HEK293 (cell line): ENCODE data around the gene PAK4.

ENCODE experiments used
- CTCF ChIA-PET: fragments of 350-600 bp; formaldehyde crosslinking; extraction: SDS; loops from one replicate; lab custom pipeline; 2021; ENCODE audit warnings: antibody characterized with exemption; lab: Yijun Ruan, JAX
- POLR2A ChIA-PET: fragments of 300-600 bp; formaldehyde crosslinking; extraction: SDS; loops from one replicate; lab custom pipeline; 2020; ENCODE audit warnings: antibody characterized with exemption, inconsistent platforms; lab: Yijun Ruan, JAX
- H3K27ac ChIP-seq: fragments of 200-500 bp; sonication (Bioruptor generic); 2 replicates; pipeline ENCODE4 v1.5.1; 2014; ENCODE audit warnings: low read depth, low read length, control low read depth, inconsistent platforms; ENCODE audit errors: extremely low read depth
- H3K36me3 ChIP-seq, 2 experiments: fragments of 200-500 bp in 1 of 2; sonication (Bioruptor generic) in 1 of 2; 1 replicate in 1 of 2; 2 replicates in 1 of 2; pipeline ENCODE4 v1.5.1; 2014 to 2017; ENCODE audit warnings: inconsistent platforms in 2 of 2, low read length in 2 of 2; ENCODE audit not compliant: control insufficient read depth in 2 of 2, insufficient read depth in 1 of 2
- H3K4me1 ChIP-seq: fragments of 200-500 bp; sonication (Bioruptor generic); 2 replicates; pipeline ENCODE4 v1.5.1; 2014; ENCODE audit warnings: mild to moderate bottlenecking, low read length, inconsistent platforms; ENCODE audit not compliant: control insufficient read depth, insufficient read depth
- H3K4me3 ChIP-seq: 2 replicates; pipeline ENCODE4 v1.5.1; 2011; ENCODE audit warnings: low read depth, mild to moderate bottlenecking, control low read depth, low read length, moderate library complexity
- H3K9me3 ChIP-seq: fragments of 200-500 bp; sonication (Bioruptor generic); 2 replicates; pipeline ENCODE4 v1.5.1; 2014; ENCODE audit warnings: low read depth, low read length, inconsistent platforms; ENCODE audit not compliant: control insufficient read depth, insufficient read depth
- GLI2 ChIP-seq: fragments of 450-650 bp; formaldehyde crosslinking; IDR thresholded peaks from 2 replicates; pipeline ENCODE4; 2017; ENCODE audit warnings: missing biosample characterization, missing genetic modification characterization, low read depth, borderline replicate concordance
- HOXC10 ChIP-seq: sonication (generic); formaldehyde crosslinking; IDR thresholded peaks from 2 replicates; pipeline ENCODE4 v1.8.1; 2023; ENCODE audit warnings: mild to moderate bottlenecking, missing genetic modification reagents
- KLF7 ChIP-seq: fragments of 450-650 bp; formaldehyde crosslinking; IDR thresholded peaks from 2 replicates; pipeline ENCODE4 v1.5.1; 2016; ENCODE audit warnings: missing biosample characterization, missing genetic modification characterization, borderline replicate concordance
- SCRT2 ChIP-seq: fragments of 450-650 bp; formaldehyde crosslinking; IDR thresholded peaks from 2 replicates; pipeline ENCODE4 v1.5.1; 2016; ENCODE audit warnings: missing biosample characterization, missing genetic modification characterization
- ZNF138 ChIP-seq: fragments of 450-650 bp; formaldehyde crosslinking; IDR thresholded peaks from 2 replicates; pipeline ENCODE4 v1.5.1; 2016; ENCODE audit warnings: missing biosample characterization, missing genetic modification characterization, borderline replicate concordance
- ZNF2 ChIP-seq: fragments of 450-650 bp; formaldehyde crosslinking; IDR thresholded peaks from 2 replicates; pipeline ENCODE4 v1.5.1; 2016; ENCODE audit warnings: missing biosample characterization, missing genetic modification characterization
- ZNF274 ChIP-seq, 2 experiments: fragments of 200-500 bp in 1 of 2; fragments of 450-650 bp in 1 of 2; sonication (Bioruptor generic) in 1 of 2; formaldehyde crosslinking in 1 of 2; IDR thresholded peaks; 2 replicates each; pipeline versions ENCODE4 v1.5.1 to v1.6.1; 2014 to 2016; ENCODE audit warnings: borderline replicate concordance in 1 of 2, inconsistent platforms in 1 of 2, low read length in 1 of 2, missing biosample characterization in 1 of 2, missing genetic modification characterization in 1 of 2
- ZNF473 ChIP-seq: fragments of 450-650 bp; formaldehyde crosslinking; IDR thresholded peaks from 2 replicates; pipeline ENCODE4 v1.5.1; 2017; ENCODE audit warnings: missing biosample characterization, missing genetic modification characterization
- ZNF585B ChIP-seq: fragments of 450-650 bp; formaldehyde crosslinking; IDR thresholded peaks from 2 replicates; pipeline ENCODE4 v1.5.1; 2016; ENCODE audit warnings: missing biosample characterization, missing genetic modification characterization
- ZNF701 ChIP-seq: fragments of 450-650 bp; formaldehyde crosslinking; IDR thresholded peaks from 2 replicates; pipeline ENCODE4 v1.5.1; 2016; ENCODE audit warnings: missing biosample characterization, missing genetic modification characterization
- TF ChIP-seq, protein P1 (sequence below): fragments of 450-650 bp; formaldehyde crosslinking; IDR thresholded peaks from 2 replicates; pipeline ENCODE4 v1.5.1; 2016; ENCODE audit warnings: missing biosample characterization, missing genetic modification characterization
- TF ChIP-seq, protein P2 (sequence below): fragments of 450-650 bp; formaldehyde crosslinking; conservative IDR thresholded peaks from 2 replicates; pipeline ENCODE4 v1.5.1; 2016; ENCODE audit warnings: low read depth, missing biosample characterization, missing genetic modification characterization
- TF ChIP-seq, protein P3 (sequence below): fragments of 450-650 bp; formaldehyde crosslinking; IDR thresholded peaks from 2 replicates; pipeline ENCODE4 v1.5.1; 2016; ENCODE audit warnings: missing biosample characterization, missing genetic modification characterization
- TF ChIP-seq, protein P4 (sequence below): fragments of 450-650 bp; formaldehyde crosslinking; IDR thresholded peaks from 2 replicates; pipeline ENCODE4 v1.5.1; 2016; ENCODE audit warnings: missing biosample characterization, missing genetic modification characterization

The PAK4 gene

DNA sequence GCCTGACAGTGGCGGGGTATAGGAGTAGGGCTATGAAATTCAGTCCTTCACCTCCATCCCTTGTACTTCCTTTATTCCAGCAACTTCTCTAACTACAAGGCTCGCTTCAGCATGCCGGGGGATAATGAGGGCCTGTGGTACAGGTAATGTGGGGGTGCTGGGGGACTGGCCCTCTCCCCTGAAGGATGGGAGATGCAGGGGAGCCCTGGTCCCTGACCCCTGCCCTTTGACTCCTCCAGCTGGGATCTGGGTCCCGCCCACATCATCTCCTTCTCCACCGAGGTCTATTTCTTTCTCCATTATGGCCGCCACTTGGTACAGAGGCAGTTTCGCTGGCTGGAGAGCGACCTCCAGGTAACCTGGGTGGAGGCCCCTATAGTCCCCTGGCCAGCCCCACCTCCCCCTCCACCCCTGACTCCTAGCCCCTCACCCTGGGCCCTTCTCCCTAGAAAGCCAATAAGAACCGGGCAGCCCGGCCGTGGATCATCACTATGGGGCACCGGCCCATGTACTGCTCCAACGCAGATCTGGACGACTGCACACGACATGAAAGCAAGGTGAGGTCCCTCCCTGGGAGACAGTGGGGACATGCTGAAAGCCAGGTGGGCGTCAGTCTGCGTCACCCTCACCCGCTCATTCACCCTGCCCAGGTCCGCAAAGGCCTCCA lies 25.0 kb upstream of the PAK4 start:
- no peaks in the 10 kb centered on the region; a peak in 1 of 3 replicates for H3K36me3 ChIP-seq
- no peak for TF ChIP-seq SCRT2 (tag by site-specific recombination)
- TF ChIP-seq, protein P1, sequence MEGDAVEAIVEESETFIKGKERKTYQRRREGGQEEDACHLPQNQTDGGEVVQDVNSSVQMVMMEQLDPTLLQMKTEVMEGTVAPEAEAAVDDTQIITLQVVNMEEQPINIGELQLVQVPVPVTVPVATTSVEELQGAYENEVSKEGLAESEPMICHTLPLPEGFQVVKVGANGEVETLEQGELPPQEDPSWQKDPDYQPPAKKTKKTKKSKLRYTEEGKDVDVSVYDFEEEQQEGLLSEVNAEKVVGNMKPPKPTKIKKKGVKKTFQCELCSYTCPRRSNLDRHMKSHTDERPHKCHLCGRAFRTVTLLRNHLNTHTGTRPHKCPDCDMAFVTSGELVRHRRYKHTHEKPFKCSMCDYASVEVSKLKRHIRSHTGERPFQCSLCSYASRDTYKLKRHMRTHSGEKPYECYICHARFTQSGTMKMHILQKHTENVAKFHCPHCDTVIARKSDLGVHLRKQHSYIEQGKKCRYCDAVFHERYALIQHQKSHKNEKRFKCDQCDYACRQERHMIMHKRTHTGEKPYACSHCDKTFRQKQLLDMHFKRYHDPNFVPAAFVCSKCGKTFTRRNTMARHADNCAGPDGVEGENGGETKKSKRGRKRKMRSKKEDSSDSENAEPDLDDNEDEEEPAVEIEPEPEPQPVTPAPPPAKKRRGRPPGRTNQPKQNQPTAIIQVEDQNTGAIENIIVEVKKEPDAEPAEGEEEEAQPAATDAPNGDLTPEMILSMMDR: no peak
- TF ChIP-seq ZNF138: no peak
- TF ChIP-seq KLF7 (tag by site-specific recombination): no peak
- no peaks in the 10 kb centered on the region for H3K9me3 ChIP-seq
- POLR2A ChIA-PET: interaction anchor here (0.6 kb wide), 1 partner anchor 254 kb away, joined by 3 read pairs; no protein-coding TSS in a partner anchor
- H3K27ac ChIP-seq: no peak overlapping the region
- CTCF ChIA-PET: interaction anchor here (6.5 kb wide), 1 partner anchor 10 kb away, joined by 44 read pairs; no protein-coding TSS in a partner anchor
- H3K4me1 ChIP-seq: no peaks in the 10 kb centered on the region
- H3K4me3 ChIP-seq: no peak overlapping the region

DNA sequence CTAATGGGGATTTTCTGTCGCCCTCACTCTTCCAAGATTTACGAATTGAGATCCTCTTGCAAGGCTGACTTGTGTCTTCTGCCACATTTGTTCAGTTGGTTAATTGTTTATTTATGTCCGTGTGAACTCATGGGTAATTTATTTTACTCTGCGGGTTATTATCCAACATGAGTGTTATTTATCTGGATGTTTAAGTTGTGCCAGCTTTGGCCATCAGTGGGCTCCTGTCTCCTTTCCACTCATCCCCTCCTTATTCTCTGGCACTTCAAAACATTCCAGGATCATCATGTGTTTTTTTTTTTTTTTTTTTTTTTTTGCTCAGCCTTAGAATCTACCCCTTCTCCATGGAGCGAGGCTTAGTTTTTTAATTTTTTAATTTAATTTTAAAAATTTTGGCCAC lies 22.4 kb upstream of the PAK4 start:
- TF ChIP-seq ZNF701 (tag by site-specific recombination) (no peak), ZNF2 (tag by site-specific recombination) (no peak), HOXC10 (no peak), ZNF473 (tag by site-specific recombination) (no peak), ZNF274 (IDR thresholded peaks at IDR 0.05; ENCODE audit: low read length) (no peak), ZNF274 (tag by site-specific recombination; IDR thresholded peaks at IDR 0.05; ENCODE audit: borderline replicate concordance) (no peak), ZNF585B (no peak), GLI2 (no peak)
- TF ChIP-seq, protein P2, sequence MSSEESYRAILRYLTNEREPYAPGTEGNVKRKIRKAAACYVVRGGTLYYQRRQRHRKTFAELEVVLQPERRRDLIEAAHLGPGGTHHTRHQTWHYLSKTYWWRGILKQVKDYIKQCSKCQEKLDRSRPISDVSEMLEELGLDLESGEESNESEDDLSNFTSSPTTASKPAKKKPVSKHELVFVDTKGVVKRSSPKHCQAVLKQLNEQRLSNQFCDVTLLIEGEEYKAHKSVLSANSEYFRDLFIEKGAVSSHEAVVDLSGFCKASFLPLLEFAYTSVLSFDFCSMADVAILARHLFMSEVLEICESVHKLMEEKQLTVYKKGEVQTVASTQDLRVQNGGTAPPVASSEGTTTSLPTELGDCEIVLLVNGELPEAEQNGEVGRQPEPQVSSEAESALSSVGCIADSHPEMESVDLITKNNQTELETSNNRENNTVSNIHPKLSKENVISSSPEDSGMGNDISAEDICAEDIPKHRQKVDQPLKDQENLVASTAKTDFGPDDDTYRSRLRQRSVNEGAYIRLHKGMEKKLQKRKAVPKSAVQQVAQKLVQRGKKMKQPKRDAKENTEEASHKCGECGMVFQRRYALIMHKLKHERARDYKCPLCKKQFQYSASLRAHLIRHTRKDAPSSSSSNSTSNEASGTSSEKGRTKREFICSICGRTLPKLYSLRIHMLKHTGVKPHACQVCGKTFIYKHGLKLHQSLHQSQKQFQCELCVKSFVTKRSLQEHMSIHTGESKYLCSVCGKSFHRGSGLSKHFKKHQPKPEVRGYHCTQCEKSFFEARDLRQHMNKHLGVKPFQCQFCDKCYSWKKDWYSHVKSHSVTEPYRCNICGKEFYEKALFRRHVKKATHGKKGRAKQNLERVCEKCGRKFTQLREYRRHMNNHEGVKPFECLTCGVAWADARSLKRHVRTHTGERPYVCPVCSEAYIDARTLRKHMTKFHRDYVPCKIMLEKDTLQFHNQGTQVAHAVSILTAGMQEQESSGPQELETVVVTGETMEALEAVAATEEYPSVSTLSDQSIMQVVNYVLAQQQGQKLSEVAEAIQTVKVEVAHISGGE: no peak
- TF ChIP-seq, protein P3, sequence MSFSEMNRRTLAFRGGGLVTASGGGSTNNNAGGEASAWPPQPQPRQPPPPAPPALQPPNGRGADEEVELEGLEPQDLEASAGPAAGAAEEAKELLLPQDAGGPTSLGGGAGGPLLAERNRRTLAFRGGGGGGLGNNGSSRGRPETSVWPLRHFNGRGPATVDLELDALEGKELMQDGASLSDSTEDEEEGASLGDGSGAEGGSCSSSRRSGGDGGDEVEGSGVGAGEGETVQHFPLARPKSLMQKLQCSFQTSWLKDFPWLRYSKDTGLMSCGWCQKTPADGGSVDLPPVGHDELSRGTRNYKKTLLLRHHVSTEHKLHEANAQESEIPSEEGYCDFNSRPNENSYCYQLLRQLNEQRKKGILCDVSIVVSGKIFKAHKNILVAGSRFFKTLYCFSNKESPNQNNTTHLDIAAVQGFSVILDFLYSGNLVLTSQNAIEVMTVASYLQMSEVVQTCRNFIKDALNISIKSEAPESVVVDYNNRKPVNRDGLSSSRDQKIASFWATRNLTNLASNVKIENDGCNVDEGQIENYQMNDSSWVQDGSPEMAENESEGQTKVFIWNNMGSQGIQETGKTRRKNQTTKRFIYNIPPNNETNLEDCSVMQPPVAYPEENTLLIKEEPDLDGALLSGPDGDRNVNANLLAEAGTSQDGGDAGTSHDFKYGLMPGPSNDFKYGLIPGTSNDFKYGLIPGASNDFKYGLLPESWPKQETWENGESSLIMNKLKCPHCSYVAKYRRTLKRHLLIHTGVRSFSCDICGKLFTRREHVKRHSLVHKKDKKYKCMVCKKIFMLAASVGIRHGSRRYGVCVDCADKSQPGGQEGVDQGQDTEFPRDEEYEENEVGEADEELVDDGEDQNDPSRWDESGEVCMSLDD: no peak
- TF ChIP-seq, protein P4, sequence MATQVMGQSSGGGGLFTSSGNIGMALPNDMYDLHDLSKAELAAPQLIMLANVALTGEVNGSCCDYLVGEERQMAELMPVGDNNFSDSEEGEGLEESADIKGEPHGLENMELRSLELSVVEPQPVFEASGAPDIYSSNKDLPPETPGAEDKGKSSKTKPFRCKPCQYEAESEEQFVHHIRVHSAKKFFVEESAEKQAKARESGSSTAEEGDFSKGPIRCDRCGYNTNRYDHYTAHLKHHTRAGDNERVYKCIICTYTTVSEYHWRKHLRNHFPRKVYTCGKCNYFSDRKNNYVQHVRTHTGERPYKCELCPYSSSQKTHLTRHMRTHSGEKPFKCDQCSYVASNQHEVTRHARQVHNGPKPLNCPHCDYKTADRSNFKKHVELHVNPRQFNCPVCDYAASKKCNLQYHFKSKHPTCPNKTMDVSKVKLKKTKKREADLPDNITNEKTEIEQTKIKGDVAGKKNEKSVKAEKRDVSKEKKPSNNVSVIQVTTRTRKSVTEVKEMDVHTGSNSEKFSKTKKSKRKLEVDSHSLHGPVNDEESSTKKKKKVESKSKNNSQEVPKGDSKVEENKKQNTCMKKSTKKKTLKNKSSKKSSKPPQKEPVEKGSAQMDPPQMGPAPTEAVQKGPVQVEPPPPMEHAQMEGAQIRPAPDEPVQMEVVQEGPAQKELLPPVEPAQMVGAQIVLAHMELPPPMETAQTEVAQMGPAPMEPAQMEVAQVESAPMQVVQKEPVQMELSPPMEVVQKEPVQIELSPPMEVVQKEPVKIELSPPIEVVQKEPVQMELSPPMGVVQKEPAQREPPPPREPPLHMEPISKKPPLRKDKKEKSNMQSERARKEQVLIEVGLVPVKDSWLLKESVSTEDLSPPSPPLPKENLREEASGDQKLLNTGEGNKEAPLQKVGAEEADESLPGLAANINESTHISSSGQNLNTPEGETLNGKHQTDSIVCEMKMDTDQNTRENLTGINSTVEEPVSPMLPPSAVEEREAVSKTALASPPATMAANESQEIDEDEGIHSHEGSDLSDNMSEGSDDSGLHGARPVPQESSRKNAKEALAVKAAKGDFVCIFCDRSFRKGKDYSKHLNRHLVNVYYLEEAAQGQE (tag by site-specific recombination): no peak
- Histone ChIP-seq H3K9me3 (no peaks in the 10 kb centered on the region), H3K27ac (no peak overlapping the region), H3K4me3 (no peak overlapping the region), H3K4me1 (no peaks in the 10 kb centered on the region), H3K36me3 (no peaks in the 10 kb centered on the region; a peak in 1 of 3 replicates)
- POLR2A ChIA-PET: no interaction called here
- CTCF ChIA-PET: interaction anchor here (0.6 to 1.5 kb wide), 4 partner anchors 16 to 256 kb away, joined by 3 to 5 read pairs (median 4); no protein-coding TSS in a partner anchor
